SH-SY5Y (cell line): ENCODE results near the gene KLF7.

ENCODE experiments used
- GATA2 ChIP-seq: IDR thresholded peaks from 2 replicates; pipeline ENCODE4 v1.6.1; 2011; ENCODE audit warnings: mild to moderate bottlenecking, low read depth, low read length
- GATA3 ChIP-seq: IDR thresholded peaks from 2 replicates; pipeline ENCODE4 v1.6.1; 2011; ENCODE audit warnings: low read depth, mild to moderate bottlenecking, low read length, moderate library complexity

Gene KLF7

GRCh38 chr2:207161247-207162123, 4.3 kb downstream of the KLF7 start:
- TF ChIP-seq GATA2 (no peak), GATA3 (no peak)

- TF ChIP-seq GATA3 (no peak), GATA2 (0 out of 2 replicates have a peak, but pooled peaks have one; percentile 34)
These were observed 5.6 kb downstream of the KLF7 start for GRCh38 chr2:207160115-207160514.

- no peak for TF ChIP-seq GATA2
- no peak for TF ChIP-seq GATA3
These were observed 6.7 kb downstream of the KLF7 start for GRCh38 chr2:207159002-207159401.

DNA sequence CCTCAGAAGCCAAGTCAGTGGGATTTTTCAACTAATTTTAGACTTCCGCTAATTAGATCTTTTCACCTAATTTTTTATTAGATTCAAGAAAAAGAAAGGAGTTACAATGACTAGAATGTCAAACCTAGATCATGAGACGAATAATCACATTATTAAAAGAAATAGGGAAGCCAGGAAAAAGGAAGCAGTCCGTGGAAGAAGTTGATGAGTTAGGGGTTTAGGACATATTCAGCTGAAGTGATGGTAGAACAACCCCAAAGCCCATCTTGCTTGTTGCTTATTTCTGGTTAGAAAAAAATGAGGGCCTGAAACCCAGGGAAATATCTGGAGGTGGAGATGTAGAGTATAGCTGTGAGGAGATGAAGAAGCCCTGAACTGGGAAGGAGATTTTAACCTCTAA, 8.0 kb downstream of the KLF7 start:
- TF ChIP-seq GATA3, result no peak
- TF ChIP-seq GATA2, result no peak

GRCh38 chr2:207157162-207157481, 8.6 kb downstream of the KLF7 start:
- TF ChIP-seq GATA3, result no peak
- no peak for TF ChIP-seq GATA2

DNA sequence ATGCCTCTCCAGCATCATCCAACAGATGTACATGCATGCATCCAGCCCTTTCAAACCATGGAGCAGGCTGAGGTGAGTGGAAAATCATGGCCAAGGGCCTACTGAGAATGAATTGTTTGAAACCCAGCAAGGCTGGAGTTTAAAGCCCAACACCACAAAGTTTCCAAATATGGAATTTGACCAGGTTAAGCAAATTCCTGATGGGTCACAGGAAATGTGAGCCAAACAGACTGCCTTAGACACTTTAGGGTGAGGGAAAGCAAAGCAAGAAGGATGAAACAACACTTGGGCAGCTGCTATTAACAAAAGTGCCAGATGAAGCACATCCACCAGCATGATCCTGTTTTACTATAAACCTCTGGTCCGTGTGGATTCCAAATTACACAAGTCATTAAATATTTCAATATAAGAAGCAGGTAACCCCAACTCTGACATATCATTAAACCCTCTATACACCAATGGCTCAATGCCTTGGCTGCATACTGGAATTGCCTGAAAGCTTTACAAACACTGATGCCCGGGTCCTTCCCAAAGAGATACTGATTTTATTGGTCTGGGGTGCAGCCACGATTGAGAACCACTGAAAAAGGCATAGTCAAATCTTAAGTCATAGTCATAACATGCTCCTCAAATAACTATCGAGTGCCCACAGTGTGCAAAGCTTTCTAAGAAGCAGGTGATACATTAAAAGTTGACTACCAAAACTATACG, 9.1 kb downstream of the KLF7 start:
- no peak for TF ChIP-seq GATA2
- TF ChIP-seq GATA3, result no peak

DNA sequence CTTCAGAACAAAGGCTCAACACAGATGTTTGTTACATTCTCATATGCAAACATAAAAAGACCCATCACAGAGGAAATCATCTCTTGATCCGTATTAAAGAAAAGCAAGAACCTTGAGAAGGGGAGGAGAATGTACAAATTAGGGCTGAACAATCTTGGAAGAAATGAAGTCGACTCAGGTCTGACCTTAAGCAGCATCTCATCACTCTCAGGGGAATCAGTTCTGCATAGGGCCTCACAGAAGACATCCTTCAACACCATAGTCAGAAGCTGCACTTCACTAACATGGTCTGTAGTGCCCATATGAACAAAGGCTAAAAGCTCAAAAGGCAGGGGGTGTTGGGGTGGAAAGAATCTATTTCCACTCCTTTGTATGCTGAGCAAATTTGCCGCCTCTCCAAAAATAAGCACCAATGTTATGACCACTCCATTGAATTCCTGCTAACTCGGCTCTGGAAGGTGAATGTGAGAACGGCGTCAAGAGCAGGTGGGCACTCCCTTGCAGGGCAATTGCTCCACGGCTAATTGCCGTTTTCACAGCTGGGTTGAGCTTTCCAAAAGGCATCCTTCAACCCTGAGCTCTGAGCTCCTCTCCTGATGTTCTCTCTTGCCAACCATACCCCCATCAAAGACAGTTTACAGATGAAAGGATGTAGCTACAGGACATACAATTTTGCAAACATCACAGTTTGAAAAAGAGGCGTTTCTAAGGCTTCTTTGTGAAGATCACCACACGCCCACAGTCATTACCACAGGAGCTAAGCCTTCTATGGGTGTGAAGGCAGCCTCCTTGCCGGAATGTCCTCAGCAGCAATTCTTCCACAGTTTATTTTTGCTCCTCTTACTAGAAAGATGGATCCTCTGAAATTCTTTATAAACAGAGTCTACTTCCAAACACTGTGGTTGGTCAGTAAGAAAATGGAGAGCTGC, 10.0 kb downstream of the KLF7 start:
- TF ChIP-seq GATA2 (no peak), GATA3 (no peak)

DNA sequence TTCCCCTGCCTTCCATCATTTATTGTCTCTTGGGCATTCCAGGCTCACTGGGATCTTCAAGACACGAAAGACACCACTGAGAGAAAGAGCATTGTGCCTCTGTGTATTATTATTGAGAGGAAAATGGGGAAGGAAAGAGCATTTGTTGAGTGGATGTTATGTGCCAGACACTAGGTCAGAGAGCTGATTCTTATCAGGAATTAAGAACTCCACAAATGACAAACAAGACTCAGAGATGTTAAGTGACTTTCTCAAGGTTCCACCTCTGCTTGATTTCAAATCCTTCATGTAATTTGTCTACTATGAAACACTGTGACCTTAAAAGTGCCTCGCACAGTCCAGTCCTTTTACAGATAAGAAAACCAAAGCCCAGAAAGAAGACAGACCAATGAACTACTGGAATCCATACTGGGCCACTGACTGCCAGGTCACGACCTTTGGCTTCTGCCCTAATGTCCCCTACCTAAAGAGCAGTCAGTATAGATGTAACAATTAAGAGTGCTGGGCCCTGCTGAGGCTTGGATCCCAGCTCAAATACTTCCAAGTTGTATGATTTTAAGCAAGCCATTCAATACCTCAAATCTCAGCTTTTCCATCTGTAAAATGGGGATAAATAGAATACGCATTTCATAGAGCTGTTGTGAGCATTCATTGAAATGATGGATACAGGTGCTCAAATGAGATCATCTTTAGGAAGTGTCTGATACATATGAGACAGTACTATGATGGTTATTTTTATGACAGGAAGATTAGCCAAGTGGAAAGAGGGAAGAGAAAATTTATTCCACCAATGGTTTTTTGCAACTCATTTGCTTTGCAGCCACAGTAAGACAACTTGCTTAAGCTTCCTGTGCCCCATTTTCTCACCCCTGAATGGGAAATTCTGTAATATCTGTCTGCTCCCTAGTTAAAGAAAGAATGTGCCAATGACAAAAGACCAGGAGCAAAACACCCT, 10.9 kb downstream of the KLF7 start:
- TF ChIP-seq GATA2 (no peak), GATA3 (0 out of 2 replicates have a peak, but pooled peaks have one; percentile 47)

DNA sequence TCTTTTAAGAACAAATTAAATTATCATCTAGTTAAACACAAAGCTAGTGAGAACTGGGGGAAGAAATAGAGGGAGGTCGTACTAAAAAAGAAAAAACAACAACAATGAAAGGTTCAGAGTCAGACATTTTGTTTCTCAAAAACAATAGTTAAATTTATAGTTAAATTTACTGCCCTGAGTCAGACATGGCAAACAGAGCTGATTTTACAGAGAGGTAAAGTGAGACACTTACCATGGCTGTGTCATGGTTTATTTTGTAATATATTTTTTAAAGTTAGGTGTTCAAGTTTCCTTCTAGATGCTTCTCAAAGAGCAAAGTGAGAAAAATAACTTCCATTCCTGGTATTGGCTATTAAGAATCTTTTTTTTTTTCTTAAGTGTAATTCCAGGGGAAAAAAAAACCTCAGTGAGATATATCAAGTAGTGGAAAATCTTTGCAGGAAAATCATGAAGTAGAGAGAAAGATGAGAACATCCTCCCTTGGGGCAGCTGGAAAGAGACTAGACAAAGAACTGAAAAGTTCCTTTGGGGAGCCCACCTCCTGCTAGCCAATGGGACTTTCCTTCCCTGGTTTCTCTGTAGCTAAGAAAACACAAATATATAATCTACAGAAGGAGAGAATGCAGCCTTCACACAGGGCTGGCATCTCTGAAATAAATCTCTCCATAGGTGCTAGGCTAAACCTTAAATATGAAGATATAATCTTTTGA, 12.3 kb downstream of the KLF7 start:
- no peak for TF ChIP-seq GATA2
- no peak for TF ChIP-seq GATA3

- TF ChIP-seq GATA2 (no peak), GATA3 (no peak)
These were observed 14.7 kb downstream of the KLF7 start for GRCh38 chr2:207151048-207151447.

DNA sequence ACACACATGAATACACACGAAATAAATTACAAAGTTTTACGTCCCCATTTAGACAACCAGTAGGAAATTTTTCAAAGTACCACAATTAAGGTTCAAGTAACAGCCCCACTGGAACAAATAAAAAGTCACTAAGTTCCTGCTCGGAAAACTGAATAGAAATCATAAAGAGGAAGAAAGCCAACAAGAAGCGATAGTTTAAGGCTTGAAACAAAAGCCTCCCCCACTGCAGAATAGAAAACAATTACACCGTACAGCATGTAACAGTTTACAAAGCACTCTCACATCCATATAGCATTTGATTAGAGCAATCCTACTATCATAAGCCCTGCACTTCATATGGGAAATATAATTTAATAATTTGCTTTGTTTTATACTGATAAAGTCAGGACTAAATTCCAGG, 15.5 kb downstream of the KLF7 start:
- no peak for TF ChIP-seq GATA3
- TF ChIP-seq GATA2, result no peak

DNA sequence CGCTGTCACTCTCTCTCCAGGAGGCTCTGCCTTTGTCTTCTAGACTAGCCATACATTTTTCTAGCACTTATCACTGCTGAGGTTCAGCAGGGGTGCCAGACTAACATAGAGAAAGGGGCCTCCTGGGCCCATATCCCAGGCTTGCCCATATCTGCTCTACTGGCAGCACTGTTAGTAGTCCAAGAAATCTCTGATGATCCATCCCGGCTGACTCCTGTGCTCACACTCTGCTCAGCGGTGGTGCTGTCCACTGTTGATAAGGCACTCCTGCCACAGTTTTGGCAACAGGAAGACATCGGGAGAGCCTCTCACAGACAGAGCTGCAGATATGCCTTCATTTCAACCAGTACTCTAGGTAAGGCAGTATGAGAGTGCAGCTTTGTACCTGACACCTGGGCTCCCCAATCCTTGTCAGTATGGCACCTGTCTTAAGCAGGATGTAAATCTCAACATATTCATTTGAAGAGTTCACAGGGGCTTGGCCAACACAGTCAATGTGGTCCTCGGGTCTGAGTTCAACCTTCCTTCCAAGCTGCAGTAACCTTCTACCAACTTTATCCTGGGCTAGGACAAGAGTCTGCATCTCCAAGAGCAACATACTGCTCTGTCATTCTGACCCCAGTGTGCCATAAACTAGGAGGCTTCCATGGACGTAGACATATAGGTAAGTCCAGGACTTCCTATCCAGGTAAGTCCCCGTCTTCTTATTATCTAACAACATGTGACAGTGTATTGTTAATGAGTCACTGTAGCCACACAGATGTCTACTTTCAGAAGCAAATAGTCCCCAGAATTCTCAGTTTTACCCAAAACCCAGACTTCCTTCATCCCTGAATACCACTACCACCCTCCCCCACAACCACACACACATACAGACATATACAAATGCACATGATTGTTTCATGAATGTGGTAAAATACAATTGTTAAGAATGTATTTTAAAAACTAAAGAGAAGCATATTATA, 16.2 kb downstream of the KLF7 start:
- TF ChIP-seq GATA2, result 0 out of 2 replicates have a peak, but pooled peaks have one; percentile 7
- no peak for TF ChIP-seq GATA3
